SHP77 (cell line): Measurements from ENCODE around the gene TCF25.
A peak's percentile ranks its signal among the peaks of the same experiment; 100 is the strongest.

Source experiments
- DNase-seq, 2 experiments: peaks; one replicate each; lab custom pipeline; 2025; lab: John Stamatoyannopoulos, UW

TCF25 gene

DNA sequence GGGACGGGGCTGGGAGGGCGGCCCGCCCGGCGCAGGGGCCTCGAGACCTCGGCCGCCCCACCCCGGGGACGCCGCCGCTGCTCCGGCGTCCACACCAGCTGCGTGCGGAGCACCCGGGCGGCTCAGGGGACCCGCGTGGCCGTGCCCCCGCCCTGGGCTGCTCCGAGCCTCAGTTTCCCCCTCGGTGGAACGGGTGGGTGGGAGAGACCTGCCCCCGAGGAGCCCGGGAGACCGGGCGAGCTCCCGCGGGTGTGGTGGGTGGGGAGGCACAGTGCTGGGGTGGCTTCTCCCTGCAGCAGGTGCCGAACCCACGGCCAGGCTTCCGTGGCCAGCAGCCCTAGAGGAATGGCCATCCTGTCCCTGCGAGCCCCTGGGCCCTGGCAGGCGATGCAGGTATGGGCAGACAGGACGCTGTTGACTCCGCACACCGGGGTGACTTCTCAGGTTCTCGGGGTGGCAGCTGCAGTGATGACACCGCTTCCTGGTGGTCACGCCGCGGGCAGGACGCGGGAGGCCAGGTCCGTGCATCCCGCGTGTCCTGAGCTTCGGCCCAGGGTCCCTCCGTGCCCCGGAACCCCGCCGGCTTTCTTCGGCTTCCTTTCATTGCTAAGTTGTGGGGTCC is 75.8 kb downstream of the TCF25 start:
- DNase-seq, result no peak

DNA sequence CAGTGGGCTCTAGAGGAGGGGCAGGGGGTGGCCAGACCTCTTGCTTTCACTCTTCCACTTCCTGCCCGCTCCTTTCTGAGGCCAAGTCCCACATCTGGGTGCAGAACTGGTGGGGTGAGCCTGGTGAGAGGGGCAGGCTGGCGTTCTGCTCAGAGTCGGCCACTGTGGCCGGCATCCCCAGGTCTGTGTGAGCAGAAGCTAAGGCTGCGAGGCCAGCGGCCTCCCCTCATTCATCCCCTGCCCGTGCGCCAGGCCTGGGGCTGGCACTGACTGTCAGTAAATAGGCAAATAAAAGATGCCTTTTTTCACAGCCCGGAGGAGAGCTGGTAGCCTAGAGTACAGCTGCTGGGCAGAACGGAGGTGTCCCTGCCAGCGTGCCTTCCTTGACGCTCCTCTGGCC is 76.4 kb downstream of the TCF25 start:
- no peak for DNase-seq

DNA sequence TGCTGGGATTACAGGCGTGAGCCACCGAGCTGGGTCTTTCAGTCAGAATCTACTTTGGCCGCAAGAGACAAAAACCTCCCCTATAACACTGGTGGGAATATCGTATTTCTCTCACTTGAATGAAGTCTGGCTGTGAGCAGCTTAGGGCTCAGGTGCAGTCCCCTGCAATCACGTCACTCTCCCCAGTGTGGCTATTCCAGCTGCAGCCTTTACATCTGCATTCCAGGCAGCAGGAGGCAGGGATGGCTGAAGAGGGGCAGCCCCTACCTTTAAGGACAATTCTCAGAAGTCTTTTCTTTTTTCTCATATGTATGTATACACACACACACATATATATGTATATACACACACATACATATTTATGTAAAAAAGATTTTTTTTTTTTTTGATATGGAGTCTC is 78.1 kb downstream of the TCF25 start:
- DNase-seq, result no peak

DNA sequence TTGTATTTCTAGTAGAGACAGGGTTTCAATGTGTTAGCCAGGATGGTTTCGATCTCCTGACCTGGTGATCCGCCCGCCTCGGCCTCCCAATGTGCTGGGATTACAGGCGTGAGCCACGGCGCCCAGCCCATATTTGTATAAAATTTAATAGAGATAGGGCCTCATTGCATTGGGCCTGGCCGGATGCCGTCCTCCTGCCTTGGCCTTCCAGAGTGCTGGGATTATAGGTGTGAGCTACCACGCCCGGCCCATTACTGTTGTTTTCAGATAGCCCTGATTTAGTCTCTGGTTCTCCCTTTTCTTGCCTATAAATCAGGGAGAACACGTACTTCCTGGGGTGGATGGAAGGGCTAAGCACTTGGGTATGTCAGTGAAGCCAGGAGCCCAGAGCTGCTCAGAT is 78.7 kb downstream of the TCF25 start:
- DNase-seq, result no peak

DNA sequence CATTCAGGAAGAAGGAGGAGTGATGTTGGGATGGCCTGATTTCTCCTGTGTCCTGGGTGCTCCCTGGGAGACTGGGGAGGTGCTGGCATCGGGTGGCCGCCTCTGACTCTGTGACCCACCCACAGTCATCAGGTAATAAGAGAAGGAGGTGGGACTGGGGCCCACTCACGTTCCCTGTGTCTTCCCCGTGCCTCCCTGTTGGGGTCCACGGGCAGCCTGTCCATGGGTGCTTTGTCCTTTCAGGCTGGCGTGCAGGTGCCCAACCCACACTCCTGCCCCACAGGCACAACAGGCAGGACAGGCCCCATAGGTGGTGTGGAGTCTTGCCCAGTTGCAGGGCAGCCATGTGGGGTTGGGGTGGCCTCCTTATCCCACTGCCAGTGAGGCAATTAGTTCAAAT is 79.2 kb downstream of the TCF25 start:
- DNase-seq, result no peak

DNA sequence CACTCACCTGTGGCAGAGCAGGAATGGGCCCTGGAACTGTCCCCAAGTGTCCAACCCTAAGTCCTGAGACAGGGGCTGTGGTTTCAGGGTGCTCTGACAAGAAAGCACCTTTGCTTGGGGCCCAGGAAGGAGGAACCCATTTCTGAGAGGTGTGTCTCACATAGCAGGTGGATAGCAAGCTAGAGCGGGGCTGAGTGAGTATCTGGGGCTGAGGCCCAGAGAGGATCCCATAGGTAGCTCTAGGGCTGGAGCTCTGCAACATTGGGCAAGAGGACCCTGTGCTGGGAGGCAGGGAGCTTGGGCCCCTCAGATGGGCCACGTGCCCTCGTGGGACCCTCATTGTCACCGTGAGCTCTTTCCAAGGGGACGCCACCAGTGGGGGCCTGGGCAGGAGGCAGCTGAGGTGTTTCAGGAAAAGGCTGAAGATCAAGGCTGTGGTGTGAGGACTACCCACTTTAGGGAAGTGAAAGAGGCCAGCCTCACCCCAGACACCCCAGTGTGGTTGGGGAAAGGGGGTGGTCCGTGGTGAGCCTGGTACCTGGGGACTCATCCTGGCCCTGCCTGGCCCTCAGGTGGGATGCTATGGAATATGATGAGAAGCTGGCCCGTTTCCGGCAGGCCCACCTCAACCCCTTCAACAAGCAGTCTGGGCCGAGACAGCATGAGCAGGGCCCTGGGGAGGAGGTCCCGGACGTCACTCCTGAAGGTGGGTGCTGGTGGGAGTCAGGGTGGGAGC is 80.4 kb downstream of the TCF25 start:
- DNase-seq, result no peak

DNA sequence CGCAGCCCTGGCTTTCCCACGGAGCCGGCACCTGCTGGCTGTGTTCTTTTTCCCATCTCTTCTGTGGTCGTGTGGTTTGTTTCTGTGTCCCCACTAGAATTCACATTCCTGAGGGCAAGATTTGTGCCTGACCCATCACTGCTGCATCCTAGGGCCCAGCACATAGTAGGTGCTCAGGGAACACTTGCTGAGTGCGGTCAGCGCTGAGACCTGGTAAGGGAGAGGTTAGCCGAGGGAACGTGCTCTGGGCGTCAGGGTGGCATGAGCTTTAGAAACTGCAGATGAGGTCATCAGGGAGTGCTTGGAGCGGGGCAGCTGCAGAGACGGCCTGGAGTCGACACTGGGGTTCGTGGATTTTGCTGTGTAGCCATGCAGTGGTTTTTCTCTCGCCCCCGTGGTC is 81.1 kb downstream of the TCF25 start:
- DNase-seq, result no peak

DNA sequence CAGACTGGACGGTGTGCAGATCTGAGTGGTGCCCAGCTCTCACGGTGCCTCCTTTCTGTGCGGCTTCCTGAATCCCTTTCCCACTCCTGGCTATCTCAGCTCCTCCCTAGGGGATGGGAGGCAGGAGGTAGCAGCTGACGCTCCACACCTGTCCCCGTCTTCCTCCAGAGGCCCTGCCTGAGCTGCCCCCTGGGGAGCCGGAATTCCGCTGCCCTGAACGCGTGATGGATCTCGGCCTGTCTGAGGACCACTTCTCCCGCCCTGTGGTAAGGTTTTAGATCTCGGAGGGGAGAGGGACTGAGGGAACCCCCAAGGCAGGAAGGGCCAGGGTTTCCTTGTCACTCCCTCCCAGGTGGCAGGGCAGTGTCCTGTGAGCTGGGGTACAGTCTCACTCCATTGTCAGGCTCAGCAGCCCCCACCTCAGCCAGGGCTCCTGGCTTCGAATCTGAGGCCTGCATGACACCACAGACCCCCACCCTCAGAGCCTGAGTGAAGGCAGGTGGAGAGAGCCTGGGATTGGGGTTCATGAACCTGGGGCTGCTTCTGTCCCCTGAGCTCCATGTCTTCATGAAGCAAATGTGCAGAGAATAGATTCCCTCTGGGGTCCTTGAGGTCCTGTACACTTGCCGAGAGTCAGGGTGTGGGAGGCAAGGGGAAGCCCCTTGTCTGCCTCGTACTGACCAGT is 81.8 kb downstream of the TCF25 start:
- no peak for DNase-seq

DNA sequence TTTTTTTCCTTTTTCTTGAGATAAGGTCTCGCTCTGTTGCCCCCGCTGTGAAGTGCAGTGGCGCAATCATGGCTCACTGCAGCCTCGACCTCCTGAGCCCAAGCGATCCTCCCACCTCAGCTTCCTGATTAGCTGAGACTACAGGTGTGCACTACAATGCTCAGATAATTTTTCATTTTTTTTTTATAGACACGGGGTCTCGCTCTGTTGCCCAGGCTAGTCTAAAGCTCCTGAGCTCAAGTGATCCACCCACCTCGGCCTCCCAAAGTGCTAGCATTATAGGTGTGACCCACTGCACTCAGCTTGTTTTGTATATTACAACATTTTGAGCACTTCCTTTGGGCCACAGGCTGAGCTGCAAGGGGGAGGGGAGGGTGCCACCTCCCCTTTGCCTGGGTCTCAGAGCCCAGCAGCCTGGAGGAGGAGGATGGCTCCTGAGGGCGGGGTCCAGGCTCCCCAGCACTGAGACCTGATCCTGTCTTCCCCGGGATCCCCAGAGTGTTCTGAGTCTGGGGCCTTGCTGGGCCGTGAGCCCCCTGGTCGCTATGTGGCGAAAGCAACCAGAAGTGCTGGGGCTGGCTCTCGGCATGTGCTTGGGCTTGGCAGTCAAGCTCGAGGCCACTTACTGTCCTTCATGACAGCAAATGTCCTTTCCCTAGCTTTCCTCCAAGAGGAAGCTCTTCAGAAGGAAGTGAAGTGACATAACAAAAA is 83.3 kb downstream of the TCF25 start:
- no peak for DNase-seq

DNA sequence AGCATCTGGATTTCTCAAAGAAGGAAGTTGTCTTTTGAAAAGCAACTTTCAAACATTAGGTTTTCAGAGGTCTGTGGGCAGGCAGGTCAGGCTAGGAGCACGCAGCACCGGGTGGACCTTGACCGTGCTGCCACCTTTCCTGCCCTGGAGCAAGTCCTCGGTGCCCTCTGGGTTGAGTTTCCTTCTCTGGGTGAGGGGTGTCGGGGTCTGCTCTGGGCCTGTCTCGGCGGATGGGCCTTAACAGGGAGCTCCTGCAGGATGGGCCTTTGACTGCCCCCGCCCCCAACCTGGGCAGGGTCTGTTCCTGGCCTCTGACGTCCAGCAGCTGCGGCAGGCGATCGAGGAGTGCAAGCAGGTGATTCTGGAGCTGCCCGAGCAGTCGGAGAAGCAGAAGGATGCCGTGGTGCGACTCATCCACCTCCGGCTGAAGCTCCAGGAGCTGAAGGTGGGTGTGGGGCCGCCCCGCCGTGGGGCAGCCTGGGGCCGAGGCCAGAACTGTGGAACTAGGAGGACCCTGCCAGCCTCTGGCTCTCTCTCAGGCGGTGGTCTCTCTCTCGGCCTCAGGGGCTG is 83.9 kb downstream of the TCF25 start:
- no peak for DNase-seq

DNA sequence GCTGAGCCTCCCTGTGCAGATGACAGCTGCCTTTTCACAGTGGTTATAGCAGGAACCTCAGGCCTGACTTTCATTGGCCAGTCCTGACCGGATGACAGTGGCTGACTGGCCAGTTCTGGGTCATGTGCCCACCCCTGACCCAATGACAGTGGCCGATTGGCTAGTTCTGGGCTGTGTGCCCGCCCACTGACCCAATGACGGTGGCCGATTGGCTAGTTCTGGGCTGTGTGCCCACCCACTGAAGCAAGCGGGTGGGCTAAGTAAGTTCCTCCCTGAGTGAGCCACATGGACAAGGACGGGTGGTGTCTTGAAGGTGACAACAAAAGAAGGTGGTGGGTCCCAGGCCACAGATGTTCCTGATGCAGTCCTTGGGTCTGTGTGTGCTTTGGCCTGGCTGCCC is 84.7 kb downstream of the TCF25 start:
- peak in 1 of 2 experiments; percentile 40 for DNase-seq

DNA sequence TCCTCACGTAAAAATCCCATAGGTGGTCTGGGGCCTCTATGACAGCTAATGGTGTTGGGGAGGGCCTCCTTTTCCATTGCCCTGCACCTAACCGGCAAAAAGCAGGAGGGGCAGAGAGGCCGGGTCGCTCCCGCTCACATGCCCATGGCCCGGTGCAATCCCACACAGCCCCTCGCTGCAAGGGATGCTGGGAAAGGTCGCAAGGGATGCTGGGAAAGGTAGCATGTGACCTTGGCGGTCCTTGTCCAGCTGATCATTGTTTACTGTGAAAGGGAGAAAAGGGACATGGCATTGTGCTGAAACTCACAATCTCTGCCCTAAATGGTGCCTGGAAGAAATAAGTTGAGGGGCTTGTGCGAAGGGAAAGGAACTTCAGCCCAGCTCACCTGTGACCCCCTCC is 85.2 kb downstream of the TCF25 start:
- DNase-seq, result no peak

DNA sequence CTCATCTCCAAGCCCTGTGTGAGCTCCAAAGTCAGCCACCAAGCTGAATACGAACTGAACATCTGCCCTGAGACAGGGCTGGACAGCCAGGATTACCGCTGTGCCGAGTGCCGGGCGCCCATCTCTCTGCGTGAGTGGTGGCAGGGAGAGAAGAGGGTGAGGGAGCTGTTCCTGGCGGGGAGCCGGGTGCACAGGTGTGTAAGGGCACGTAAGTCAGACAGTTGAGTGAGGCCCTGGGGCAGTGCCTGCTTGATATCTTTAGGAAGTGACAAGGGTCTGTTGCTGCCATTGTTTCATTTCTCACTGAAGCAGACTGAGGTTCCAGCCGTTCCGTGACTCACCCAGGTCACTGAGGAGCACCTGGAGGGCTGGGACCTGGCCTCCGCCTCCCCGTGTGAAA is 87.6 kb downstream of the TCF25 start:
- no peak for DNase-seq
